Prostate gland (tissue), 2 donors: ENCODE data around the gene PPFIA1. TPM values are rescaled to one million over a fixed set of nuclear protein-coding genes. Genes with fewer than 3 reads are reported as not detected.

ENCODE experiments used
- DNase-seq: peaks from one replicate; pipeline ENCODE4 v3.0.0-alpha.2; 2019; ENCODE audit warnings: low spot score
- H3K27ac ChIP-seq, 2 donors: fragments of 200-600 bp; sonication (generic); 2 replicates each; pipeline ENCODE4 v1.5.1; 2017 to 2019
- H3K27me3 ChIP-seq: fragments of 200-600 bp; sonication (generic); replicated peaks from 2 replicates; pipeline ENCODE4 v1.5.1; 2019; ENCODE audit not compliant: insufficient read depth
- H3K36me3 ChIP-seq, 2 donors: fragments of 200-600 bp; sonication (generic); 1 replicate in 1 of 2; 2 replicates in 1 of 2; pipeline versions ENCODE4 v1.5.1 to v1.8.1; 2017 to 2019
- H3K4me1 ChIP-seq: fragments of 200-600 bp; sonication (generic); replicated peaks from 2 replicates; pipeline ENCODE4 v1.5.1; 2019
- H3K4me3 ChIP-seq, 2 donors: fragments of 200-600 bp; sonication (generic); 2 replicates each; pipeline ENCODE4 v1.5.1; 2017 to 2019
- H3K9me3 ChIP-seq: fragments of 200-600 bp; sonication (generic); 2 replicates; pipeline ENCODE4 v1.5.1; 2017
- POLR2A ChIP-seq: fragments of 450-650 bp; IDR thresholded peaks from one replicate; pipeline ENCODE4 v1.6.1; 2016; ENCODE audit warnings: antibody characterized with exemption, mild to moderate bottlenecking
- POLR2AphosphoS5 ChIP-seq: sonication (generic); formaldehyde crosslinking; IDR thresholded peaks from one replicate; pipeline ENCODE4 v1.6.1; 2017; ENCODE audit warnings: antibody characterized with exemption
- WGBS: methylation state at CpG from one replicate; pipeline ENCODE4 v1.1.5; 2018; 5-methylcytosine and 5-hydroxymethylcytosine counted together
- intact Hi-C: fragments of 100-400 bp; cut with DNase I; formaldehyde crosslinking; loops from one replicate; pipeline ENCODE4 v1.14.2; 2022
- total RNA-seq, 2 donors: library from RNA; depleted of rRNA; stranded (reverse); fragments of >200 nt; gene quantifications; one replicate each; pipeline ENCODE4 v1.1.0, GENCODE V29; 2016
- TF ChIP-seq, protein P1 (sequence below), 4 experiments: fragments of 200-600 bp in 2 of 4; fragments of 450-650 bp in 2 of 4; sonication (generic) in 2 of 4; IDR thresholded peaks; 1 replicate in 3 of 4; 2 replicates in 1 of 4; pipeline ENCODE4 v1.5.1; 2016 to 2019; ENCODE audit warnings: antibody characterized with exemption in 4 of 4, mild to moderate bottlenecking in 2 of 4, moderate library complexity in 2 of 4

The PPFIA1 gene
- total RNA-seq, 2 donors from 2014 or later: 29.1 to 61.8 TPM

DNA sequence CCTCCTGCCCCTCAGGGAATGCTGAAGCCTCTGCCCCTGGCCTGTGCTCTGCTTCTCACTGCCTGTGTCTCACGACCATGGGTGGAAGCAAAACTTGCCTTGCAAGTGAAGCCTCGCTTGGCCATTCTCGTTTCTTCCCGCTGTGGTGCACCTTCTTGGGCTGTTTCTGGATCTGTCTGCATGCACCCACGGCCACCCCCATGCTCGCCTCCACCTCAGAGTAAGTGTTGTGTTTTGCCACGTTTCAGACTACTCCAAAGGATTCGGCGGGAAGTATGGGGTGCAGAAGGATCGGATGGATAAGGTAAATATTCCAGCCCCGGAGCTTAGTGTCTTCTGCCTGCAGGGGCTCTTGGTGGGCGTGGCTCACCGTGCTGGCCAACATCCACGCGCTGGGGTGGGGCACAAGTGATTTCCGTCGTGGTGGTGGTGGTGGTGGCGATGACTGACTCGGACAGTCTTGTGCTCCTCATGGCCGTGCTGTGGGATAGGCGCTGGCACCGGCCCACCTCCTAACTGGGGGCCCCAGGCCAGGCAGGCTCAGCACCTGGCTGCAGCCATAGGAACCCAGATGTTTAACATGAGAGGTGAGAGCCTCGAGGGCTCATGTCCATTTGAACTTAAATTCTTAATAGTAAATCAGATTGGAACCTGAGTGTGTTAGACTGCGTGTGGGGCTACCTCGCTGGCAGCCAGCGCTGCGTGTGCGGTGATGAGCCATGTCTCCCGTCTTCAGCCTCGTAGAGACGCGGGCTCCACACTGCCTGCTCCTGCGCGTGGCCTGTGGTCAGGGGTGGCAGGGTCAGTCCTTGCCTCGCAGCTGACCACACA lies 152.4 kb downstream of the PPFIA1 start:
- Histone ChIP-seq H3K4me3 (no peak overlapping the region), H3K9me3 (no peaks in the 10 kb centered on the region), H3K27me3 (no peaks in the 10 kb centered on the region), H3K36me3 (peaks cover 5 to 7% of the 10 kb centered on the region in 2 donors), H3K4me1 (no peaks in the 10 kb centered on the region), H3K27ac (no peak overlapping the region)
- WGBS: 89% methylated on average over 35 of the region's 35 CpGs
- no peak for DNase-seq
- TF ChIP-seq, protein P1, sequence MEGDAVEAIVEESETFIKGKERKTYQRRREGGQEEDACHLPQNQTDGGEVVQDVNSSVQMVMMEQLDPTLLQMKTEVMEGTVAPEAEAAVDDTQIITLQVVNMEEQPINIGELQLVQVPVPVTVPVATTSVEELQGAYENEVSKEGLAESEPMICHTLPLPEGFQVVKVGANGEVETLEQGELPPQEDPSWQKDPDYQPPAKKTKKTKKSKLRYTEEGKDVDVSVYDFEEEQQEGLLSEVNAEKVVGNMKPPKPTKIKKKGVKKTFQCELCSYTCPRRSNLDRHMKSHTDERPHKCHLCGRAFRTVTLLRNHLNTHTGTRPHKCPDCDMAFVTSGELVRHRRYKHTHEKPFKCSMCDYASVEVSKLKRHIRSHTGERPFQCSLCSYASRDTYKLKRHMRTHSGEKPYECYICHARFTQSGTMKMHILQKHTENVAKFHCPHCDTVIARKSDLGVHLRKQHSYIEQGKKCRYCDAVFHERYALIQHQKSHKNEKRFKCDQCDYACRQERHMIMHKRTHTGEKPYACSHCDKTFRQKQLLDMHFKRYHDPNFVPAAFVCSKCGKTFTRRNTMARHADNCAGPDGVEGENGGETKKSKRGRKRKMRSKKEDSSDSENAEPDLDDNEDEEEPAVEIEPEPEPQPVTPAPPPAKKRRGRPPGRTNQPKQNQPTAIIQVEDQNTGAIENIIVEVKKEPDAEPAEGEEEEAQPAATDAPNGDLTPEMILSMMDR (IDR thresholded peaks at IDR 0.05): no peak
- no peak for TF ChIP-seq POLR2A
- no peak for TF ChIP-seq POLR2AphosphoS5
- intact Hi-C loops: no loop called here

DNA sequence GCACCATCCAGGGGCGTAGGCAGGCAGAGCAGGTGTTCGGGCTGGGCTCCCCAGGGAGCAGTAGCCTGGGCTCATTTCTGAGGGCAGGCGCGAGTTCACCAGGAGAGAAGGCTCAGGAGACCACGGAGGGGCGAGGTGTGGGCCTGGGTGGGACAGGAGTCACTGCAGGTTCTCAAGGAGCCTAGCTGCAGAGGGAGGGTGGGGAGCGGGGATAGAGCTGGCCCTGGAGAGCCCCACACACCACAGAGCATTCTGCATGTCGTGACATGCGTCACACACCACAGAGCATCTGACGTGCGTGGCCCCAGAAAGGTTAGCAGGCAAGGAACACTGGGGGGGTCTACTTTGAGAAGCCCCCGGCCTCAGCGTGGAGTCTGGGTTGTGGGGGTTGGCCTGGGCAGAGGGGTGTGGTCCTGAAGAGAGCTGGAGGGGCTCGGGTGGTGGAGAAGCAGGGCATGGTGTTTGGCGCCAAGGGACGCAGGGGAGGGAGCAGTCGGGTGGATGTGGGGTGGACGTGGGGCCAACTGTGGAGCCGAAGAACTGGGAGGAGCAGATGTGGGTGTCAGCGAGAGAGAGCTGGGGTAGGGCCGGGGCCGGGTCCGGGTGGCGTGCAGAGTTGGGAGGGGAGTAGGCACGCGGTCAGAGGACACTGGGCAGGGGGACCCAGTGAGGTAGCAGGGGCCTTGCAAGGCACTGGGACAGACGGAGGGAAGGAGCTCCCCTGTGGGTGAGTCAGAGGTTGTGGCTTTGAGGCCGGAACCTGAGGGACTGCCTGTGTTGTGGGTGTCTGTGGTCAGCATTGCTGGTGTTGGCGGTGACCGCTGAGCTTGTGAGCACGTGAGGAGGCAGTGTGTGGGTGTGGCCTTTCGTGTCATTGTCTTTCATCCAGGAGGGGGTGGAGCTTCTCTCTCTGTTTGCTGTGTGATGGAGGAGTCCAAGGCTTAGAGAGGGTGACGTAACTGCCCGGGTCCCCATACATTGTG lies 153.3 kb downstream of the PPFIA1 start:
- Histone ChIP-seq H3K4me3 (no peak overlapping the region), H3K36me3 (peaks cover 5 to 9% of the 10 kb centered on the region in 2 donors), H3K4me1 (no peaks in the 10 kb centered on the region), H3K9me3 (no peaks in the 10 kb centered on the region), H3K27ac (no peak overlapping the region), H3K27me3 (no peaks in the 10 kb centered on the region)
- DNase-seq: no peak
- TF ChIP-seq POLR2AphosphoS5 (no peak), POLR2A (no peak)
- TF ChIP-seq, protein P1 (IDR thresholded peaks at IDR 0.05): no peak
- WGBS: 86% methylated on average over 34 of the region's 34 CpGs
- intact Hi-C loops: no loop called here

DNA sequence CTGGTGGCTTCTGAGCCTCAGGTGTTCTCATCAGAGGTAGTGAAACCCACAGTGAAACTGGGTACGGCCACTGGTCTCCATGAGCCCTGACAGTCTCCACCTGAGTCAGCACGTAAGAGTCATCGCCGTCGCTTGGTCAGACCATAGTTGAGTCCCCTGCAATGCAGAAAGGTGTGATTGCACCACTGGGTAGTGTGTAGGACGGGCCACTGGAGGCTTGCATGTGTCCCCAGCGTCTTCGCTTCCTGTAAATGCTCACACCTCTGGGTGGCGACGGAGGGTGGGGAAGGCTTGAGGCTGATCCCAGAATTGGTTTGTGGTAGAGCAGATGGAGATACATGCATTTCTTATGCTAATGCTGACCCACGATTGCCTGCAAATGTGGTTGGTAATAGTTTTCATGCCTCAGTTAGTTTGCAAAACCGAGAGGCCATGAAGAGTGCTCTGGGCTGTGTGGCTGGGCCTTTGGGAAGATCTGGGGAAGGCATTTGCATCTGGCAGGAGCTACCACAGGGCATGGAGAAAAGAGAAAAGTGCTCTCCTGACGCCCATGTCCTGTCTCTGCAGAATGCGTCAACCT lies 154.4 kb downstream of the PPFIA1 start:
- H3K27ac ChIP-seq: no peak overlapping the region
- no peaks in the 10 kb centered on the region for H3K27me3 ChIP-seq
- H3K4me1 ChIP-seq: no peaks in the 10 kb centered on the region
- 94% methylated on average over 14 of the region's 14 CpGs for WGBS
- intact Hi-C loops: no loop called here
- TF ChIP-seq POLR2AphosphoS5 (no peak), POLR2A (no peak)
- TF ChIP-seq, protein P1 (IDR thresholded peaks at IDR 0.05): no peak
- no peaks in the 10 kb centered on the region for H3K9me3 ChIP-seq
- H3K4me3 ChIP-seq: no peak overlapping the region
- H3K36me3 ChIP-seq: peaks cover 5 to 15% of the 10 kb centered on the region in 2 donors
- DNase-seq: no peak

DNA sequence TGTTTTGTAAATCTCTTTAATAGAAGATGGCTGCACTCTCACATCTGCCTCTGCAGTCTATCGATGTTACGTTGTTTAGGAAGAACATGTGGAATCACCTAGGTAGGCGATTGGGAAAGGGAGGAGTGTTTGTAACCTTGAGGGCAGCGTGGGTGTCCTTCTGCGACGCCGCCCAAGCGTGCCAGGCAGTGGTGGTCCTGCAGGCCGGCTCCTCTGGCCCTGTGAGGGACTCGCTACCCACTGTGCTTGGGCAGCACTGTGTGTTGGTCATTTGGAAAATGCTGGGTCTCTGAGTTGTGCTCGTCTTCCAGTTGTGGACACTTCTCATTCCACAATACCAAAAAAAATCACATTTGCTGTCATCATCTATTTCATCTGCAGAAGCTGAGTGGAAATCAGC lies 156.9 kb downstream of the PPFIA1 start:
- Histone ChIP-seq H3K9me3 (no peaks in the 10 kb centered on the region), H3K4me1 (no peaks in the 10 kb centered on the region), H3K27me3 (no peaks in the 10 kb centered on the region), H3K4me3 (no peak overlapping the region), H3K27ac (no peak overlapping the region), H3K36me3 (peaks cover 9 to 20% of the 10 kb centered on the region in 2 donors)
- intact Hi-C loops: no loop called here
- 87% methylated on average over 11 of the region's 11 CpGs for WGBS
- TF ChIP-seq POLR2AphosphoS5 (no peak), POLR2A (no peak)
- TF ChIP-seq, protein P1 (IDR thresholded peaks at IDR 0.05): no peak
- DNase-seq: no peak
